Endothelial cell of umbilical vein (primary cell): ENCODE measurements around the gene MRAP. TPM values are rescaled to one million over a fixed set of nuclear protein-coding genes. Genes with fewer than 3 reads are reported as not detected.

Experiments used
- BruUV-seq: library from RNA; stranded (reverse); fragments of 400-500 nt; replicated peaks from 2 replicates; lab custom pipeline; 2021; lab: Mats Ljungman, UMichigan
- CTCF ChIA-PET: fragments of 300-600, 350-600 bp; sonication (Branson Sonifier 250); formaldehyde crosslinking; loops from one replicate; lab custom pipeline; 2021; ENCODE audit warnings: antibody characterized with exemption, inconsistent platforms; lab: Charles Lee
- POLR2A ChIA-PET: fragments of 300-600, 350-600 bp; sonication (Branson Sonifier 250); formaldehyde crosslinking; loops from one replicate; lab custom pipeline; 2021; ENCODE audit warnings: antibody characterized with exemption, inconsistent platforms; lab: Charles Lee
- DNase-seq: peaks from one replicate; pipeline ENCODE4 v3.0.0-alpha.2; 2011; ENCODE audit warnings: low read depth, low spot score
- FAIRE-seq: peaks from 2 replicates; lab custom pipeline; 2011; peaks lifted over from hg19 to GRCh38; lab: Jason Lieb, UNC
- H2AFZ ChIP-seq: 2 replicates; pipeline ENCODE4 v1.6.0; 2012; ENCODE audit warnings: low read depth, low read length, control low read depth, inconsistent platforms
- H3K27ac ChIP-seq: 2 replicates; pipeline ENCODE4 v1.5.1; 2011; ENCODE audit warnings: low read depth, mild to moderate bottlenecking, control low read depth, low read length, moderate library complexity; ENCODE audit not compliant: insufficient read depth
- H3K27me3 ChIP-seq, 2 experiments: 2 replicates each; pipeline versions ENCODE4 v1.6.0 to v1.6.1; 2011; ENCODE audit warnings: low read length in 2 of 2, mixed read lengths in 1 of 2; ENCODE audit not compliant: control insufficient read depth in 2 of 2, insufficient read depth in 2 of 2
- H3K36me3 ChIP-seq, 2 experiments: 2 replicates in 1 of 2; 3 replicates in 1 of 2; pipeline ENCODE4 v1.5.1; 2011; ENCODE audit warnings: low read length in 2 of 2, mild to moderate bottlenecking in 1 of 2, moderate library complexity in 1 of 2; ENCODE audit not compliant: control insufficient read depth in 2 of 2, insufficient read depth in 2 of 2; ENCODE audit errors: extremely low read depth in 1 of 2
- H3K4me1 ChIP-seq: 3 replicates; pipeline ENCODE4 v1.5.1; 2011; ENCODE audit warnings: mild to moderate bottlenecking, low read length; ENCODE audit not compliant: control insufficient read depth, insufficient read depth; ENCODE audit errors: extremely low read depth
- H3K4me2 ChIP-seq: 2 replicates; pipeline ENCODE4 v1.6.1; 2011; ENCODE audit warnings: low read length, control low read depth, mixed read lengths; ENCODE audit not compliant: insufficient read depth
- H3K4me3 ChIP-seq, 3 experiments: fragments of 200-600 bp in 1 of 3; sonication (generic), shearing (Covaris generic) in 1 of 3; replicated peaks in 1 of 3; 2 replicates each; pipeline ENCODE4 v1.5.1; 2011 to 2016; ENCODE audit warnings: control low read depth in 3 of 3, low read length in 3 of 3, mild to moderate bottlenecking in 2 of 3, inconsistent platforms in 1 of 3, low read depth in 1 of 3, moderate library complexity in 1 of 3; ENCODE audit not compliant: insufficient read depth in 1 of 3
- H3K79me2 ChIP-seq: 2 replicates; pipeline ENCODE4 v1.6.0; 2012; ENCODE audit warnings: low read length, inconsistent platforms; ENCODE audit not compliant: control insufficient read depth, insufficient read depth
- H3K9ac ChIP-seq: replicated peaks from 2 replicates; pipeline ENCODE3; 2011; ENCODE audit warnings: low read length, control low read depth; ENCODE audit not compliant: insufficient read depth; ENCODE audit errors: extremely low read depth
- H3K9me1 ChIP-seq: replicated peaks from 3 replicates; pipeline ENCODE4 v1.6.0; 2011; ENCODE audit warnings: mild to moderate bottlenecking, low read length; ENCODE audit not compliant: control insufficient read depth, insufficient read depth; ENCODE audit errors: extremely low read depth
- H3K9me3 ChIP-seq: replicated peaks from 2 replicates; pipeline ENCODE4 v1.5.1; 2012; ENCODE audit warnings: low read length, inconsistent platforms; ENCODE audit not compliant: control insufficient read depth, insufficient read depth
- H4K20me1 ChIP-seq: replicated peaks from 2 replicates; pipeline ENCODE3; 2011; ENCODE audit warnings: mild to moderate bottlenecking, low read length; ENCODE audit not compliant: control insufficient read depth, insufficient read depth; ENCODE audit errors: extremely low read depth
- EZH2 ChIP-seq: IDR thresholded peaks from 2 replicates; pipeline ENCODE4 v1.6.1; 2012; ENCODE audit warnings: borderline replicate concordance, low read depth, mild to moderate bottlenecking, moderate library complexity, low read length, inconsistent platforms; ENCODE audit not compliant: severe bottlenecking
- FOS ChIP-seq: IDR thresholded peaks from 2 replicates; pipeline ENCODE4 v1.6.1; 2011; ENCODE audit warnings: mild to moderate bottlenecking, low read length, moderate library complexity, borderline replicate concordance; ENCODE audit not compliant: insufficient read depth
- GATA2 ChIP-seq: IDR thresholded peaks from 2 replicates; pipeline ENCODE4 v1.7.0; 2011; ENCODE audit warnings: low read depth, mild to moderate bottlenecking, moderate library complexity, mixed read lengths, low read length; ENCODE audit not compliant: insufficient read length, insufficient read depth
- JUN ChIP-seq: IDR thresholded peaks from 2 replicates; pipeline ENCODE4 v1.6.1; 2011; ENCODE audit warnings: borderline replicate concordance, low read depth; ENCODE audit not compliant: insufficient read length, insufficient read depth
- MYC ChIP-seq: IDR thresholded peaks from one replicate; pipeline ENCODE4 v1.6.1; 2011; ENCODE audit warnings: mild to moderate bottlenecking, low read depth, low read length
- POLR2A ChIP-seq: IDR thresholded peaks from 2 replicates; pipeline ENCODE4 v1.6.1; 2012; ENCODE audit warnings: low read depth, mild to moderate bottlenecking, control low read depth, low read length
- POLR2AphosphoS5 ChIP-seq: IDR thresholded peaks from 2 replicates; pipeline ENCODE4 v1.6.1; 2012; ENCODE audit warnings: low read depth, mild to moderate bottlenecking, control low read depth, low read length, moderate library complexity; ENCODE audit not compliant: insufficient read depth
- dilution Hi-C: fragments of 300-500 bp; cut with MboI; formaldehyde crosslinking; loops from one replicate; pipeline ENCODE4 v1.15.0; 2019; ENCODE audit warnings: low sequenced_read_pairs; ENCODE audit not compliant: extremely low pct_ligation_motif_present
- intact Hi-C: fragments of 100-400 bp; cut with micrococcal nuclease; formaldehyde crosslinking; loops from one replicate; pipeline ENCODE4 v1.10.0; 2022
- polyA plus RNA-seq, 4 experiments: library from polyadenylated mRNA; depleted of rRNA in 3 of 4; stranded (reverse) in 3 of 4; unstranded in 1 of 4; fragments of >200 nt; gene quantifications; 2 replicates each; pipeline versions ENCODE4 v1.2.1 to v1.2.3, GENCODE V29; 2011 to 2012; ENCODE audit warnings: missing spikeins in 1 of 4
- total RNA-seq: library from RNA; stranded (reverse); gene quantifications from 2 replicates; pipeline ENCODE4 v1.2.3, GENCODE V29; 2021
- TF ChIP-seq, protein P1 (sequence below), 2 donors: IDR thresholded peaks; 1 replicate in 1 of 2; 2 replicates in 1 of 2; pipeline ENCODE4 v1.5.1; 2011; ENCODE audit warnings: low read length in 2 of 2, mild to moderate bottlenecking in 2 of 2, moderate library complexity in 2 of 2, control low read depth in 1 of 2, inconsistent platforms in 1 of 2, low read depth in 1 of 2; ENCODE audit not compliant: insufficient read depth in 1 of 2; ENCODE audit errors: extremely low read depth in 1 of 2
- TF ChIP-seq, protein P2 (sequence below): IDR thresholded peaks from 2 replicates; pipeline ENCODE4 v1.6.1; 2011; ENCODE audit not compliant: insufficient read depth, insufficient read length

MRAP gene
- total and polyA plus RNA-seq, 2 donors (not counting 3 experiments of a cell fraction or from before 2014, with no cell fraction given) = not detected

DNA sequence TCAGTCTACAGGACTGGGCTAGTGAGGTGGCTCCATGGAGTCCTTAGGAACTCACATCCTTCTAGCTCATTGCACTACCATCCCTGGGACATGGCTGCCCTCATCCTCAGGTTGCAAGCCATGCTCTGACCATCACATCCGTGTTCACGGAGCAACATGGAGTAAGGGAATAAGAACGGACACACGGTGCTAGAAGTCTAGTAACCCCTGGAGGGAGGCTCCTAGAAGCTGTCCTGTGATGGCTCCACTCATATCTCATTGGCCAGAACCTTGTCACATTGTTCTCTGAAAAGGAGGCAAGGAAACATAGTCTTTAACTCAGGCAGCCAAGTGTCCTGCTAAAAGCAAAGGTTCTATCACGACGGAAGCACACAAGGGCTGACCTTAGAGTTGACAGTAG is 3.9 kb downstream of the MRAP start:
- no peak overlapping the region for H3K9ac ChIP-seq
- no peaks in the 10 kb centered on the region for H4K20me1 ChIP-seq
- FAIRE-seq = no peak
- no TSS peak for BruUV-seq
- H3K36me3 ChIP-seq = no peaks in the 10 kb centered on the region
- no peaks in the 10 kb centered on the region for H3K27me3 ChIP-seq
- ChIA-PET POLR2A (no interaction called here), CTCF (no interaction called here)
- H3K4me2 ChIP-seq = no peak overlapping the region
- no peaks in the 10 kb centered on the region for H3K79me2 ChIP-seq
- no peaks in the 10 kb centered on the region for H3K4me1 ChIP-seq
- no peaks in the 10 kb centered on the region for H3K9me1 ChIP-seq
- dilution Hi-C loops (no loop called here), intact Hi-C loops (no loop called here)
- no peak overlapping the region for H2AFZ ChIP-seq
- no peaks in the 10 kb centered on the region for H3K9me3 ChIP-seq
- H3K27ac ChIP-seq = no peak overlapping the region
- H3K4me3 ChIP-seq = no peak overlapping the region
- no peak for TF ChIP-seq POLR2A
- TF ChIP-seq EZH2 = no peak
- TF ChIP-seq, protein P1, sequence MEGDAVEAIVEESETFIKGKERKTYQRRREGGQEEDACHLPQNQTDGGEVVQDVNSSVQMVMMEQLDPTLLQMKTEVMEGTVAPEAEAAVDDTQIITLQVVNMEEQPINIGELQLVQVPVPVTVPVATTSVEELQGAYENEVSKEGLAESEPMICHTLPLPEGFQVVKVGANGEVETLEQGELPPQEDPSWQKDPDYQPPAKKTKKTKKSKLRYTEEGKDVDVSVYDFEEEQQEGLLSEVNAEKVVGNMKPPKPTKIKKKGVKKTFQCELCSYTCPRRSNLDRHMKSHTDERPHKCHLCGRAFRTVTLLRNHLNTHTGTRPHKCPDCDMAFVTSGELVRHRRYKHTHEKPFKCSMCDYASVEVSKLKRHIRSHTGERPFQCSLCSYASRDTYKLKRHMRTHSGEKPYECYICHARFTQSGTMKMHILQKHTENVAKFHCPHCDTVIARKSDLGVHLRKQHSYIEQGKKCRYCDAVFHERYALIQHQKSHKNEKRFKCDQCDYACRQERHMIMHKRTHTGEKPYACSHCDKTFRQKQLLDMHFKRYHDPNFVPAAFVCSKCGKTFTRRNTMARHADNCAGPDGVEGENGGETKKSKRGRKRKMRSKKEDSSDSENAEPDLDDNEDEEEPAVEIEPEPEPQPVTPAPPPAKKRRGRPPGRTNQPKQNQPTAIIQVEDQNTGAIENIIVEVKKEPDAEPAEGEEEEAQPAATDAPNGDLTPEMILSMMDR (IDR thresholded peaks at IDR 0.05; ENCODE audit: extremely low read depth in 1 of 2, insufficient read depth in 1 of 2, low read depth in 1 of 2, low read length in 2 of 2) = no peak
- no peak for TF ChIP-seq GATA2
- no peak for TF ChIP-seq MYC
- TF ChIP-seq JUN = no peak
- TF ChIP-seq, protein P2, sequence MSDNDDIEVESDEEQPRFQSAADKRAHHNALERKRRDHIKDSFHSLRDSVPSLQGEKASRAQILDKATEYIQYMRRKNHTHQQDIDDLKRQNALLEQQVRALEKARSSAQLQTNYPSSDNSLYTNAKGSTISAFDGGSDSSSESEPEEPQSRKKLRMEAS = no peak
- TF ChIP-seq FOS = no peak
- no peak for TF ChIP-seq POLR2AphosphoS5
- no peak for DNase-seq
